H9 (cell line): ENCODE data around the gene FAAP100. TPM values are rescaled to one million over a fixed set of nuclear protein-coding genes. Genes with fewer than 3 reads are reported as not detected.

ENCODE experiments used
- DNase-seq: peaks from one replicate; pipeline ENCODE4 v3.0.0-alpha.2; 2017
- H2AFZ ChIP-seq: one replicate; pipeline ENCODE4 v1.6.1; 2013; ENCODE audit warnings: mild to moderate bottlenecking, low read length, control low read depth, moderate library complexity
- H2AK5ac ChIP-seq: 2 replicates; pipeline ENCODE4 v1.6.1; 2013; ENCODE audit warnings: low read length, control low read depth, mixed read lengths; ENCODE audit not compliant: insufficient read length
- H2BK120ac ChIP-seq: one replicate; pipeline ENCODE4 v1.6.1; 2013; ENCODE audit warnings: low read depth, mild to moderate bottlenecking, low read length, control low read depth, inconsistent platforms; ENCODE audit not compliant: poor library complexity, severe bottlenecking
- H2BK12ac ChIP-seq: 2 replicates; pipeline ENCODE4 v1.6.1; 2013; ENCODE audit warnings: low read length, control low read depth, mixed read lengths, low read depth; ENCODE audit not compliant: insufficient read length
- H2BK15ac ChIP-seq: 2 replicates; pipeline ENCODE4 v1.6.1; 2013; ENCODE audit warnings: low read depth, low read length, control low read depth
- H2BK20ac ChIP-seq: one replicate; pipeline ENCODE4 v1.6.1; 2013; ENCODE audit warnings: low read depth, mild to moderate bottlenecking, low read length, control low read depth, inconsistent platforms; ENCODE audit not compliant: poor library complexity, severe bottlenecking
- H2BK5ac ChIP-seq: 2 replicates; pipeline ENCODE4 v1.6.1; 2013; ENCODE audit warnings: low read length, control low read depth, mixed read lengths; ENCODE audit not compliant: insufficient read length
- H3K14ac ChIP-seq: 2 replicates; pipeline ENCODE4 v1.6.1; 2013; ENCODE audit warnings: low read length, control low read depth; ENCODE audit not compliant: insufficient read depth
- H3K18ac ChIP-seq: 2 replicates; pipeline ENCODE4 v1.6.1; 2013; ENCODE audit warnings: low read depth, mild to moderate bottlenecking, mixed read lengths, low read length, control low read depth; ENCODE audit not compliant: insufficient read length
- H3K23ac ChIP-seq: 2 replicates; pipeline ENCODE4 v1.6.1; 2013; ENCODE audit warnings: low read length, control low read depth, mixed read lengths, low read depth; ENCODE audit not compliant: insufficient read length
- H3K23me2 ChIP-seq: 2 replicates; pipeline ENCODE4 v1.6.1; 2013; ENCODE audit warnings: low read depth, mild to moderate bottlenecking, mixed read lengths, low read length, control low read depth; ENCODE audit not compliant: insufficient read length, poor library complexity, severe bottlenecking
- H3K27ac ChIP-seq: 2 replicates; pipeline ENCODE4 v1.5.1; 2013; ENCODE audit warnings: low read length, control low read depth, mixed read lengths, low read depth; ENCODE audit not compliant: insufficient read length
- H3K27me3 ChIP-seq: 2 replicates; pipeline ENCODE4 v1.6.1; 2013; ENCODE audit warnings: low read length, control low read depth, inconsistent platforms; ENCODE audit not compliant: insufficient read depth
- H3K4ac ChIP-seq: 2 replicates; pipeline ENCODE4 v1.6.1; 2013; ENCODE audit warnings: low read depth, mild to moderate bottlenecking, control low read depth, inconsistent platforms, low read length, moderate library complexity
- H3K4me1 ChIP-seq: 2 replicates; pipeline ENCODE4 v1.6.1; 2013; ENCODE audit warnings: low read length, control low read depth, inconsistent platforms; ENCODE audit not compliant: insufficient read depth
- H3K4me2 ChIP-seq: 2 replicates; pipeline ENCODE4 v1.6.1; 2013; ENCODE audit warnings: low read length, control low read depth, mixed read lengths; ENCODE audit not compliant: insufficient read length, insufficient read depth
- H3K56ac ChIP-seq: 2 replicates; pipeline ENCODE4 v1.6.1; 2013; ENCODE audit warnings: low read depth, mild to moderate bottlenecking, mixed read lengths, low read length, control low read depth; ENCODE audit not compliant: insufficient read length
- H3K79me1 ChIP-seq: 2 replicates; pipeline ENCODE4 v1.6.1; 2013; ENCODE audit warnings: low read depth, mild to moderate bottlenecking, moderate library complexity, low read length, control low read depth, inconsistent platforms; ENCODE audit not compliant: insufficient read depth, poor library complexity, severe bottlenecking
- H3K79me2 ChIP-seq: 2 replicates; pipeline ENCODE4 v1.6.1; 2013; ENCODE audit warnings: low read length, control low read depth, inconsistent platforms; ENCODE audit not compliant: insufficient read depth
- H3K9ac ChIP-seq: 2 replicates; pipeline ENCODE4 v1.6.1; 2013; ENCODE audit warnings: low read length, control low read depth, mixed read lengths; ENCODE audit not compliant: insufficient read length; ENCODE audit errors: extremely low read depth
- H3K9me3 ChIP-seq: one replicate; pipeline ENCODE4 v1.6.1; 2013; ENCODE audit warnings: low read depth, low read length, inconsistent platforms; ENCODE audit not compliant: control insufficient read depth
- H3T11ph ChIP-seq: one replicate; pipeline ENCODE4 v1.6.1; 2013; ENCODE audit warnings: mild to moderate bottlenecking, low read length, control low read depth, inconsistent platforms
- H4K20me1 ChIP-seq: one replicate; pipeline ENCODE4 v1.6.1; 2013; ENCODE audit not compliant: control insufficient read depth, insufficient read length, insufficient read depth
- H4K5ac ChIP-seq: 2 replicates; pipeline ENCODE4 v1.6.1; 2013; ENCODE audit warnings: low read depth, mild to moderate bottlenecking, mixed read lengths, low read length, control low read depth; ENCODE audit not compliant: insufficient read length
- H4K8ac ChIP-seq: replicated peaks from 2 replicates; pipeline ENCODE4 v1.6.1; 2013; ENCODE audit warnings: low read length, control low read depth, mixed read lengths, low read depth; ENCODE audit not compliant: insufficient read length
- H4K91ac ChIP-seq: 2 replicates; pipeline ENCODE4 v1.6.1; 2013; ENCODE audit warnings: low read depth, mild to moderate bottlenecking, moderate library complexity, mixed read lengths, low read length, control low read depth; ENCODE audit not compliant: insufficient read length
- H3K27ac Mint-ChIP-seq, 3 experiments: 2 replicates in 2 of 3; 3 replicates in 1 of 3; pipeline ENCODE4 v1.8.0; 2020 to 2021; ENCODE audit warnings: mixed read lengths in 3 of 3, mild to moderate bottlenecking in 1 of 3, moderate library complexity in 1 of 3
- H3K27me3 Mint-ChIP-seq: 2 replicates; pipeline ENCODE4 v1.8.0; 2021; ENCODE audit warnings: low read depth, mild to moderate bottlenecking, moderate library complexity, mixed read lengths
- H3K36me3 Mint-ChIP-seq, 3 experiments: 2 replicates in 2 of 3; 3 replicates in 1 of 3; pipeline ENCODE4 v1.8.0; 2020 to 2021; ENCODE audit warnings: low read depth in 3 of 3, mixed read lengths in 3 of 3; ENCODE audit not compliant: insufficient read depth in 1 of 3
- H3K4me1 Mint-ChIP-seq, 2 experiments: 2 replicates each; pipeline ENCODE4 v1.8.0; 2020; ENCODE audit warnings: mixed read lengths in 2 of 2
- H3K4me3 Mint-ChIP-seq, 2 experiments: 2 replicates in 1 of 2; 3 replicates in 1 of 2; pipeline ENCODE4 v1.8.0; 2020 to 2021; ENCODE audit warnings: mild to moderate bottlenecking in 2 of 2, mixed read lengths in 2 of 2, moderate library complexity in 1 of 2
- H3K9me3 Mint-ChIP-seq, 2 experiments: 2 replicates in 1 of 2; 3 replicates in 1 of 2; pipeline ENCODE4 v1.8.0; 2020; ENCODE audit warnings: mild to moderate bottlenecking in 2 of 2, mixed read lengths in 2 of 2, moderate library complexity in 1 of 2
- WGBS: extraction: QIAGEN DNeasy Blood & Tissue Kit; methylation state at CpG from one replicate; pipeline ENCODE4 v1.1.7; 2013; ENCODE audit warnings: missing lambda C conversion rate, low lambda C conversion rate, mixed read lengths; ENCODE audit not compliant: insufficient read length; ENCODE audit errors: extremely low coverage; 5-methylcytosine and 5-hydroxymethylcytosine counted together
- total RNA-seq: library from RNA; stranded (reverse); gene quantifications from 2 replicates; pipeline ENCODE4 v1.2.1, GENCODE V29; 2021
- TF ChIP-seq, protein P1 (sequence below): fragments of 200-600 bp; sonication (generic); conservative IDR thresholded peaks from 3 replicates; pipeline ENCODE4 v1.8.0; 2021; ENCODE audit warnings: antibody characterized with exemption, mild to moderate bottlenecking

Gene FAAP100
- total RNA-seq, 1 experiment from 2014 or later, result 54.0 TPM

DNA sequence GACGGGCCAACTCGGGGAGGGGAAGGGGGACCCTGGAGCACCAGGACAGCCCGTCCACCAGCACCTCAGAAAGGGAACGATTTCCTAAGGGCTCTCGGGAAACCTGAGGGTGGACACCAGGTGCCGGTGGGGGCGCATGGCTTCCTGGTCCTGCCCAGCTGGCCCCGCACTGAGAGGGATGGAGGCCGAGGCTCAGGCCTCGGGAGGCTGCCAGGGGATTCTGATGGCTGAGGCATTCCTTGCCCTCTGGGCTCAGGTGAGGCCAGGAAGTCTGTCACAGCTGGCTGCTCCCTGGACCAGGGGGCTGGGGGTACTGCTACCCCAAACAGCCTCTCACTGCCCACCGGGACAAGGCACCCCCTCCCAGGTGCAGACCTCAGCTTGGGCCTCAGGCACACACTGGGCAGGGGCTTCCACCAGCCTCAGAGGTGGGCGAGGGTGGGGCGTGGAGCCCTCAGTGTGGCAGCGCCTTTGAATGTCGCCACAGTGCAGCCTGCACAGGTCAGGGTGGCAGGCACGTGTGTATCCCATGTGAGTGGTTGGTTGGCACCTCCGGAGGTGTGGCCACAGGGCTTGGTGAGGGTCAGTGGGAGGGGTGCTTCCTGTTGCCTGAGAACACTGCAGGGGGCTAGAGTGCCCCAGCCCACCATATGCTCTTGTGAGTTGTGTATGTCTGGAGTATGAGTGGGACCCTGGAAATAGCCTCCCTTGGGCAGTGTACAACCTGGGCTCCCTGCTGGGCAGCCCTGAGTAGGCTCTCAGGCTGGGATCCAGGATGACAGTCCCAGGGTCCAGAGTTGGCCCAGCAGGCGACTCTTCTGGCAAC is 27.9 kb downstream of the FAAP100 start:
- H3K27me3 ChIP-seq, result no peaks in the 10 kb centered on the region; the same call in 1 of the 2 replicates
- H4K5ac ChIP-seq, result no peak overlapping the region
- no peak overlapping the region for H3K18ac ChIP-seq
- Mint-ChIP-seq H3K4me3 (no peak overlapping the region), H3K27ac (no peak overlapping the region), H3K4me1 (peaks cover 5 to 13% of the 10 kb centered on the region in 2 experiments), H3K27me3 (peaks cover 58% of the 10 kb centered on the region), H3K36me3 (no peaks in the 10 kb centered on the region), H3K9me3 (no peaks in the 10 kb centered on the region)
- no peaks in the 10 kb centered on the region for H3K79me2 ChIP-seq
- H3K56ac ChIP-seq, result no peak overlapping the region
- no CpG with 5 or more reads among the region's 18 CpGs for WGBS
- no peak overlapping the region for H2AFZ ChIP-seq
- H4K8ac ChIP-seq, result no peak overlapping the region
- H3K79me1 ChIP-seq, result no peaks in the 10 kb centered on the region
- DNase-seq, result no peak
- H4K20me1 ChIP-seq, result no peaks in the 10 kb centered on the region
- H2BK5ac ChIP-seq, result no peak overlapping the region
- no peaks in the 10 kb centered on the region for H3K4me1 ChIP-seq
- H3K27ac ChIP-seq, result no peak overlapping the region
- no peaks in the 10 kb centered on the region for H3K9me3 ChIP-seq
- no peak overlapping the region for H3T11ph ChIP-seq
- no peak overlapping the region for H3K4me2 ChIP-seq
- H2BK20ac ChIP-seq, result no peak overlapping the region
- H3K4ac ChIP-seq, result no peak overlapping the region
- H2BK15ac ChIP-seq, result no peak overlapping the region
- peaks cover 4% of the 10 kb centered on the region for H3K23me2 ChIP-seq
- H4K91ac ChIP-seq, result no peak overlapping the region
- H2BK12ac ChIP-seq, result no peak overlapping the region
- H3K23ac ChIP-seq, result no peak overlapping the region
- no peak overlapping the region for H3K14ac ChIP-seq
- no peak overlapping the region for H2BK120ac ChIP-seq
- TF ChIP-seq, protein P1, sequence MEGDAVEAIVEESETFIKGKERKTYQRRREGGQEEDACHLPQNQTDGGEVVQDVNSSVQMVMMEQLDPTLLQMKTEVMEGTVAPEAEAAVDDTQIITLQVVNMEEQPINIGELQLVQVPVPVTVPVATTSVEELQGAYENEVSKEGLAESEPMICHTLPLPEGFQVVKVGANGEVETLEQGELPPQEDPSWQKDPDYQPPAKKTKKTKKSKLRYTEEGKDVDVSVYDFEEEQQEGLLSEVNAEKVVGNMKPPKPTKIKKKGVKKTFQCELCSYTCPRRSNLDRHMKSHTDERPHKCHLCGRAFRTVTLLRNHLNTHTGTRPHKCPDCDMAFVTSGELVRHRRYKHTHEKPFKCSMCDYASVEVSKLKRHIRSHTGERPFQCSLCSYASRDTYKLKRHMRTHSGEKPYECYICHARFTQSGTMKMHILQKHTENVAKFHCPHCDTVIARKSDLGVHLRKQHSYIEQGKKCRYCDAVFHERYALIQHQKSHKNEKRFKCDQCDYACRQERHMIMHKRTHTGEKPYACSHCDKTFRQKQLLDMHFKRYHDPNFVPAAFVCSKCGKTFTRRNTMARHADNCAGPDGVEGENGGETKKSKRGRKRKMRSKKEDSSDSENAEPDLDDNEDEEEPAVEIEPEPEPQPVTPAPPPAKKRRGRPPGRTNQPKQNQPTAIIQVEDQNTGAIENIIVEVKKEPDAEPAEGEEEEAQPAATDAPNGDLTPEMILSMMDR, result no peak
- no peak overlapping the region for H3K9ac ChIP-seq
- H2AK5ac ChIP-seq, result no peak overlapping the region
